K562 (cell line): ENCODE measurements around the gene SCN4A. TPM values are rescaled to one million over a fixed set of nuclear protein-coding genes. Genes with fewer than 3 reads are reported as not detected.

Experiments used
- ASH1L ChIP-seq: fragments of 450-650 bp; IDR thresholded peaks from 2 replicates; pipeline ENCODE4 v1.6.1; 2018; ENCODE audit warnings: borderline replicate concordance, mild to moderate bottlenecking, low read depth; ENCODE audit not compliant: partially characterized antibody
- BACH1 ChIP-seq: fragments of 200-800 bp; sonication (Bioruptor generic); IDR thresholded peaks from 2 replicates; pipeline ENCODE4 v1.6.1; 2016; ENCODE audit warnings: missing genetic modification characterization, missing compliant biosample characterization
- CCAR2 ChIP-seq: fragments of 200-400 bp; formaldehyde crosslinking; IDR thresholded peaks from 2 replicates; pipeline ENCODE4 v1.6.1; 2017; ENCODE audit warnings: mild to moderate bottlenecking, low read depth, low read length
- CREBBP ChIP-seq: IDR thresholded peaks from one replicate; pipeline ENCODE4 v1.6.1; 2012; ENCODE audit warnings: low read depth, mild to moderate bottlenecking, control low read depth, inconsistent platforms, low read length
- ELF4 ChIP-seq: fragments of 450-650 bp; formaldehyde crosslinking; IDR thresholded peaks from 2 replicates; pipeline ENCODE4 v1.4.0; 2022; ENCODE audit warnings: missing genetic modification characterization
- HOXB6 ChIP-seq: fragments of 250-450 bp; sonication (Bioruptor Pico); IDR thresholded peaks from 2 replicates; pipeline ENCODE4 v1.5.1; 2022; ENCODE audit warnings: mild to moderate bottlenecking, borderline replicate concordance
- HSF4 ChIP-seq: fragments of 250-450 bp; sonication (Bioruptor Pico); IDR thresholded peaks from 2 replicates; pipeline ENCODE4 v2.1.2; 2022; ENCODE audit warnings: mild to moderate bottlenecking, moderate library complexity, borderline replicate concordance
- JUN ChIP-seq, 2 experiments: sonication (generic) in 1 of 2; formaldehyde crosslinking in 1 of 2; IDR thresholded peaks; 2 replicates each; pipeline versions ENCODE4 v1.6.1 to v1.8.0; 2012 to 2022; ENCODE audit warnings: borderline replicate concordance in 2 of 2, mild to moderate bottlenecking in 2 of 2, improper control_type of control experiment in 1 of 2, low read depth in 1 of 2, low read length in 1 of 2, missing genetic modification reagents in 1 of 2
- NFE2L1 ChIP-seq: fragments of 450-650 bp; IDR thresholded peaks from 2 replicates; pipeline ENCODE4 v1.6.1; 2016; ENCODE audit warnings: missing genetic modification characterization, low read depth, mild to moderate bottlenecking, missing compliant biosample characterization, moderate library complexity, borderline replicate concordance
- ZNF197 ChIP-seq: fragments of 200-800 bp; sonication (Bioruptor generic); IDR thresholded peaks from 2 replicates; pipeline ENCODE4 v1.6.1; 2016; ENCODE audit warnings: low read depth, missing genetic modification characterization, missing compliant biosample characterization
- ZNF282 ChIP-seq: sonication (generic); formaldehyde crosslinking; IDR thresholded peaks from 2 replicates; pipeline ENCODE4 v1.8.1; 2023; ENCODE audit warnings: missing genetic modification reagents
- ZNF586 ChIP-seq: fragments of 450-650 bp; formaldehyde crosslinking; conservative IDR thresholded peaks from 2 replicates; pipeline ENCODE4 v1.4.0; 2020; ENCODE audit warnings: mild to moderate bottlenecking, moderate library complexity
- ZNF707 ChIP-seq: fragments of 250-450 bp; sonication (Bioruptor Pico); conservative IDR thresholded peaks from 2 replicates; pipeline ENCODE4 v1.8.0; 2022; ENCODE audit warnings: inconsistent platforms, mild to moderate bottlenecking, moderate library complexity
- polyA plus RNA-seq, 8 experiments: library from polyadenylated mRNA; depleted of rRNA in 4 of 8; stranded (reverse) in 5 of 8; unstranded in 3 of 8; fragments of >200 nt; fragmentation: Nextera tagmentation in 2 of 8; fragmentation: Illumina TruSeq in 1 of 8; extraction: Ambion mirVana in 2 of 8; extraction: Trizol in 1 of 8; gene quantifications; 2 replicates each; pipeline versions ENCODE4 v1.2.1 to v1.2.3, GENCODE V29; 2011 to 2014; ENCODE audit warnings: inconsistent platforms in 1 of 8, missing spikeins in 1 of 8
- total RNA-seq, 7 experiments: library from RNA; depleted of rRNA in 6 of 7; stranded (reverse); fragments of >200 nt in 6 of 7; fragmentation: Illumina TruSeq in 2 of 7; extraction: Trizol in 2 of 7; gene quantifications; 2 replicates each; pipeline versions ENCODE4 v1.2.1 to v1.2.3, GENCODE V29; 2011 to 2021; ENCODE audit warnings: low replicate concordance in 1 of 7
- TF ChIP-seq, protein P1 (sequence below): sonication (generic); formaldehyde crosslinking; IDR thresholded peaks from 2 replicates; pipeline ENCODE4 v1.8.1; 2022; ENCODE audit warnings: missing genetic modification reagents
- TF ChIP-seq, protein P2 (sequence below), 2 experiments: fragments of 450-650 bp; IDR thresholded peaks; 2 replicates each; pipeline ENCODE4 v1.6.1; 2018; ENCODE audit warnings: mild to moderate bottlenecking in 2 of 2, low read depth in 1 of 2; ENCODE audit not compliant: partially characterized antibody in 2 of 2
- TF ChIP-seq, protein P3 (sequence below): sonication (generic); formaldehyde crosslinking; IDR thresholded peaks from 2 replicates; pipeline ENCODE4 v1.8.1; 2023; ENCODE audit warnings: mild to moderate bottlenecking, missing genetic modification reagents
- TF ChIP-seq, protein P4 (sequence below): fragments of 250-450 bp; sonication (Bioruptor Pico); IDR thresholded peaks from 2 replicates; pipeline ENCODE4 v1.4.0; 2020; ENCODE audit warnings: mild to moderate bottlenecking

SCN4A gene
- total and polyA plus RNA-seq, 9 of the 15 experiments (the other 6 are each of a cell fraction or from before 2014, with no cell fraction given): 0.29 to 2.6 (median 1.4) TPM

GRCh38 chr17:64006361-64007088 lies 33.8 kb upstream of the SCN4A start (continued):
- TF ChIP-seq, protein P1, sequence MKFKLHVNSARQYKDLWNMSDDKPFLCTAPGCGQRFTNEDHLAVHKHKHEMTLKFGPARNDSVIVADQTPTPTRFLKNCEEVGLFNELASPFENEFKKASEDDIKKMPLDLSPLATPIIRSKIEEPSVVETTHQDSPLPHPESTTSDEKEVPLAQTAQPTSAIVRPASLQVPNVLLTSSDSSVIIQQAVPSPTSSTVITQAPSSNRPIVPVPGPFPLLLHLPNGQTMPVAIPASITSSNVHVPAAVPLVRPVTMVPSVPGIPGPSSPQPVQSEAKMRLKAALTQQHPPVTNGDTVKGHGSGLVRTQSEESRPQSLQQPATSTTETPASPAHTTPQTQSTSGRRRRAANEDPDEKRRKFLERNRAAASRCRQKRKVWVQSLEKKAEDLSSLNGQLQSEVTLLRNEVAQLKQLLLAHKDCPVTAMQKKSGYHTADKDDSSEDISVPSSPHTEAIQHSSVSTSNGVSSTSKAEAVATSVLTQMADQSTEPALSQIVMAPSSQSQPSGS (CRISPR knock-in tag): no peak
- TF ChIP-seq, protein P2, sequence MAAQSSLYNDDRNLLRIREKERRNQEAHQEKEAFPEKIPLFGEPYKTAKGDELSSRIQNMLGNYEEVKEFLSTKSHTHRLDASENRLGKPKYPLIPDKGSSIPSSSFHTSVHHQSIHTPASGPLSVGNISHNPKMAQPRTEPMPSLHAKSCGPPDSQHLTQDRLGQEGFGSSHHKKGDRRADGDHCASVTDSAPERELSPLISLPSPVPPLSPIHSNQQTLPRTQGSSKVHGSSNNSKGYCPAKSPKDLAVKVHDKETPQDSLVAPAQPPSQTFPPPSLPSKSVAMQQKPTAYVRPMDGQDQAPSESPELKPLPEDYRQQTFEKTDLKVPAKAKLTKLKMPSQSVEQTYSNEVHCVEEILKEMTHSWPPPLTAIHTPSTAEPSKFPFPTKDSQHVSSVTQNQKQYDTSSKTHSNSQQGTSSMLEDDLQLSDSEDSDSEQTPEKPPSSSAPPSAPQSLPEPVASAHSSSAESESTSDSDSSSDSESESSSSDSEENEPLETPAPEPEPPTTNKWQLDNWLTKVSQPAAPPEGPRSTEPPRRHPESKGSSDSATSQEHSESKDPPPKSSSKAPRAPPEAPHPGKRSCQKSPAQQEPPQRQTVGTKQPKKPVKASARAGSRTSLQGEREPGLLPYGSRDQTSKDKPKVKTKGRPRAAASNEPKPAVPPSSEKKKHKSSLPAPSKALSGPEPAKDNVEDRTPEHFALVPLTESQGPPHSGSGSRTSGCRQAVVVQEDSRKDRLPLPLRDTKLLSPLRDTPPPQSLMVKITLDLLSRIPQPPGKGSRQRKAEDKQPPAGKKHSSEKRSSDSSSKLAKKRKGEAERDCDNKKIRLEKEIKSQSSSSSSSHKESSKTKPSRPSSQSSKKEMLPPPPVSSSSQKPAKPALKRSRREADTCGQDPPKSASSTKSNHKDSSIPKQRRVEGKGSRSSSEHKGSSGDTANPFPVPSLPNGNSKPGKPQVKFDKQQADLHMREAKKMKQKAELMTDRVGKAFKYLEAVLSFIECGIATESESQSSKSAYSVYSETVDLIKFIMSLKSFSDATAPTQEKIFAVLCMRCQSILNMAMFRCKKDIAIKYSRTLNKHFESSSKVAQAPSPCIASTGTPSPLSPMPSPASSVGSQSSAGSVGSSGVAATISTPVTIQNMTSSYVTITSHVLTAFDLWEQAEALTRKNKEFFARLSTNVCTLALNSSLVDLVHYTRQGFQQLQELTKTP (IDR thresholded peaks at IDR 0.05; ENCODE audit: low read depth in 1 of 2, partially characterized antibody in 2 of 2): peak; percentile 22 to 42
- TF ChIP-seq BACH1 (tag): no peak
- no peak for TF ChIP-seq CREBBP
- TF ChIP-seq NFE2L1: no peak
- no peak for TF ChIP-seq HSF4 (CRISPR knock-in tag)
- TF ChIP-seq ZNF707: no peak
- TF ChIP-seq CCAR2: no peak
- TF ChIP-seq ZNF282 (CRISPR knock-in tag): no peak
- TF ChIP-seq, protein P3, sequence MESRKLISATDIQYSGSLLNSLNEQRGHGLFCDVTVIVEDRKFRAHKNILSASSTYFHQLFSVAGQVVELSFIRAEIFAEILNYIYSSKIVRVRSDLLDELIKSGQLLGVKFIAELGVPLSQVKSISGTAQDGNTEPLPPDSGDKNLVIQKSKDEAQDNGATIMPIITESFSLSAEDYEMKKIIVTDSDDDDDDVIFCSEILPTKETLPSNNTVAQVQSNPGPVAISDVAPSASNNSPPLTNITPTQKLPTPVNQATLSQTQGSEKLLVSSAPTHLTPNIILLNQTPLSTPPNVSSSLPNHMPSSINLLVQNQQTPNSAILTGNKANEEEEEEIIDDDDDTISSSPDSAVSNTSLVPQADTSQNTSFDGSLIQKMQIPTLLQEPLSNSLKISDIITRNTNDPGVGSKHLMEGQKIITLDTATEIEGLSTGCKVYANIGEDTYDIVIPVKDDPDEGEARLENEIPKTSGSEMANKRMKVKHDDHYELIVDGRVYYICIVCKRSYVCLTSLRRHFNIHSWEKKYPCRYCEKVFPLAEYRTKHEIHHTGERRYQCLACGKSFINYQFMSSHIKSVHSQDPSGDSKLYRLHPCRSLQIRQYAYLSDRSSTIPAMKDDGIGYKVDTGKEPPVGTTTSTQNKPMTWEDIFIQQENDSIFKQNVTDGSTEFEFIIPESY: no peak
- TF ChIP-seq ELF4 (CRISPR knock-in tag): no peak
- TF ChIP-seq ASH1L: no peak
- TF ChIP-seq, protein P4, sequence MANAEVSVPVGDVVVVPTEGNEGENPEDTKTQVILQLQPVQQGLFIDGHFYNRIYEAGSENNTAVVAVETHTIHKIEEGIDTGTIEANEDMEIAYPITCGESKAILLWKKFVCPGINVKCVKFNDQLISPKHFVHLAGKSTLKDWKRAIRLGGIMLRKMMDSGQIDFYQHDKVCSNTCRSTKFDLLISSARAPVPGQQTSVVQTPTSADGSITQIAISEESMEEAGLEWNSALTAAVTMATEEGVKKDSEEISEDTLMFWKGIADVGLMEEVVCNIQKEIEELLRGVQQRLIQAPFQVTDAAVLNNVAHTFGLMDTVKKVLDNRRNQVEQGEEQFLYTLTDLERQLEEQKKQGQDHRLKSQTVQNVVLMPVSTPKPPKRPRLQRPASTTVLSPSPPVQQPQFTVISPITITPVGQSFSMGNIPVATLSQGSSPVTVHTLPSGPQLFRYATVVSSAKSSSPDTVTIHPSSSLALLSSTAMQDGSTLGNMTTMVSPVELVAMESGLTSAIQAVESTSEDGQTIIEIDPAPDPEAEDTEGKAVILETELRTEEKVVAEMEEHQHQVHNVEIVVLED: no peak
- no peak for TF ChIP-seq ZNF586 (CRISPR knock-in tag)
- no peak for TF ChIP-seq HOXB6
- peak; percentile 65; the same call in 1 of the 2 replicates for TF ChIP-seq ZNF197 (CRISPR knock-in tag)
- TF ChIP-seq JUN (IDR thresholded peaks at IDR 0.05; ENCODE audit: borderline replicate concordance, low read depth, low read length): peak; percentile 82
- no peak for TF ChIP-seq JUN (CRISPR knock-in tag; IDR thresholded peaks at IDR 0.05; ENCODE audit: borderline replicate concordance)
